Spleen (tissue), 11 donors: Measurements from ENCODE around the gene MARK2. TPM values are rescaled to one million over a fixed set of nuclear protein-coding genes. Genes with fewer than 3 reads are reported as not detected.

ENCODE experiments used
- DNase-seq: peaks from one replicate; pipeline ENCODE4 v3.0.0-alpha.2; 2020
- H3K27ac ChIP-seq, 8 donors: fragments of 200-600 bp; sonication (generic) in 7 of 8; 1 replicate in 4 of 8; 2 replicates in 4 of 8; pipeline versions ENCODE4 v1.5.0 to v1.8.0; 2016 to 2021; ENCODE audit warnings: inconsistent platforms in 4 of 8, mild to moderate bottlenecking in 4 of 8, moderate library complexity in 1 of 8
- H3K27me3 ChIP-seq, 7 donors: fragments of 200-600 bp; sonication (generic) in 6 of 7; replicated peaks in 1 of 7; 1 replicate in 4 of 7; 2 replicates in 3 of 7; pipeline versions ENCODE4 v1.5.0 to v1.8.0; 2016 to 2021; ENCODE audit warnings: inconsistent platforms in 3 of 7, mild to moderate bottlenecking in 1 of 7
- H3K36me3 ChIP-seq, 6 donors: fragments of 200-600 bp; sonication (generic) in 5 of 6; 1 replicate in 4 of 6; 2 replicates in 2 of 6; pipeline versions ENCODE4 v1.5.0 to v1.8.0; 2016 to 2021; ENCODE audit warnings: inconsistent platforms in 2 of 6
- H3K4me1 ChIP-seq, 6 donors: fragments of 200-600 bp; sonication (generic) in 5 of 6; 1 replicate in 3 of 6; 2 replicates in 3 of 6; pipeline versions ENCODE4 v1.5.0 to v1.8.0; 2016 to 2021; ENCODE audit warnings: inconsistent platforms in 3 of 6
- H3K4me3 ChIP-seq, 8 donors: fragments of 200-600 bp; sonication (generic) in 7 of 8; 1 replicate in 4 of 8; 2 replicates in 4 of 8; pipeline versions ENCODE4 v1.5.0 to v1.8.0; 2016 to 2021; ENCODE audit warnings: inconsistent platforms in 4 of 8, mild to moderate bottlenecking in 4 of 8, moderate library complexity in 2 of 8
- H3K9me3 ChIP-seq, 8 donors: fragments of 200-600 bp; sonication (generic) in 7 of 8; 1 replicate in 4 of 8; 2 replicates in 4 of 8; pipeline versions ENCODE4 v1.5.0 to v1.8.0; 2016 to 2021; ENCODE audit warnings: inconsistent platforms in 4 of 8
- POLR2A ChIP-seq, 3 donors: fragments of 450-650 bp; IDR thresholded peaks; one replicate each; pipeline ENCODE4 v1.5.1; 2017; ENCODE audit warnings: antibody characterized with exemption in 3 of 3, mild to moderate bottlenecking in 1 of 3
- POLR2AphosphoS5 ChIP-seq, 3 donors: sonication (generic); formaldehyde crosslinking; IDR thresholded peaks; one replicate each; pipeline ENCODE4 v1.5.1; 2017; ENCODE audit warnings: antibody characterized with exemption in 3 of 3
- WGBS, 5 donors: extraction: QIAGEN DNeasy Blood & Tissue Kit in 3 of 5; methylation state at CpG; one replicate each; pipeline versions ENCODE4 v1.1.5 to v1.1.7; 2013 to 2018; 5-methylcytosine and 5-hydroxymethylcytosine counted together
- intact Hi-C: fragments of 100-400 bp; cut with DNase I; formaldehyde crosslinking; loops from one replicate; pipeline ENCODE4 v1.15.0; 2023; ENCODE audit warnings: low total_unique reads
- polyA plus RNA-seq, 3 donors: library from polyadenylated mRNA; stranded (reverse); fragments of 200-250 nt; gene quantifications; one replicate each; pipeline ENCODE4 v1.2.1, GENCODE V29; 2013
- total RNA-seq, 7 donors: library from RNA; depleted of rRNA in 3 of 7; stranded (reverse); fragments of >200 nt in 3 of 7; fragmentation: NEBNext Ultra II Directional in 4 of 7; extraction: Animal tissue kit (Norgen Biotek cat#: 25700) in 4 of 7; gene quantifications; one replicate each; pipeline versions ENCODE4 v1.1.0 to v1.2.1, GENCODE V29; 2016 to 2021
- TF ChIP-seq, protein P1 (sequence below), 11 experiments: fragments of 200-600 bp in 7 of 11; fragments of 450-650 bp in 4 of 11; sonication (generic) in 4 of 11; IDR thresholded peaks in 8 of 11; conservative IDR thresholded peaks in 3 of 11; 1 replicate in 7 of 11; 2 replicates in 4 of 11; pipeline versions ENCODE4 v1.4.0 to v1.8.0; 2016 to 2021; ENCODE audit warnings: antibody characterized with exemption in 11 of 11, inconsistent platforms in 4 of 11, mild to moderate bottlenecking in 1 of 11
- donor health status: healthy with polysubstance abuse.
- donor health status: DM: no; HTN: no; CAD: no; lungs with moderate emphysema.
- donor health status: DM: no; HTN: no; CAD: no.
- donor health status: Bipolar disorder and iron deficiency.
- donor health status: healthy.
- donor health status: DM: no; HTN: no; CAD: no.
- donor health status: DM: yes; HTN: yes; CAD: no.

The MARK2 gene
- total and polyA plus RNA-seq, 10 donors: 6.9 to 67.3 (median 45.3) TPM

DNA sequence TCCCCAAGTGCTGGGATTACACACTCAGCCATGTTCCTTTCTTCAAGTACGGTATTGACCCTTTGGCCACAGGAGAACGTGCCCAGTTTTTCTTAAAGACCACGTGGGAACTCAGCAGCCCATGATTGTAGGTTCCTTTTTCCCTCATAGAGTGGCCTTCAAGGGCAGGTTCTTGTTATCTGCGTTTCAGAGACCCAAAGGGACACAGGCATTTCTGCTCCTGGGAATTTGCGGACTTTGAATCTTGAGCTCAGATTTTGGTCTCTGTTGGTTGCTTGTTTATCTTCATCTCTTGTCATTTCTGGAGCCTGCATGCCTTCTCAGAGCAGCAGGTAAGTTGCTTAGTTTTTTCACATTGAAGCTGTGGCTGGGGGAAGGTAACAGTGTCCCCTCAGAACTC, 12.0 kb downstream of the MARK2 start:
- TF ChIP-seq POLR2AphosphoS5 (IDR thresholded peaks at IDR 0.05) (no peak), POLR2A (IDR thresholded peaks at IDR 0.05) (no peak)
- TF ChIP-seq, protein P1, sequence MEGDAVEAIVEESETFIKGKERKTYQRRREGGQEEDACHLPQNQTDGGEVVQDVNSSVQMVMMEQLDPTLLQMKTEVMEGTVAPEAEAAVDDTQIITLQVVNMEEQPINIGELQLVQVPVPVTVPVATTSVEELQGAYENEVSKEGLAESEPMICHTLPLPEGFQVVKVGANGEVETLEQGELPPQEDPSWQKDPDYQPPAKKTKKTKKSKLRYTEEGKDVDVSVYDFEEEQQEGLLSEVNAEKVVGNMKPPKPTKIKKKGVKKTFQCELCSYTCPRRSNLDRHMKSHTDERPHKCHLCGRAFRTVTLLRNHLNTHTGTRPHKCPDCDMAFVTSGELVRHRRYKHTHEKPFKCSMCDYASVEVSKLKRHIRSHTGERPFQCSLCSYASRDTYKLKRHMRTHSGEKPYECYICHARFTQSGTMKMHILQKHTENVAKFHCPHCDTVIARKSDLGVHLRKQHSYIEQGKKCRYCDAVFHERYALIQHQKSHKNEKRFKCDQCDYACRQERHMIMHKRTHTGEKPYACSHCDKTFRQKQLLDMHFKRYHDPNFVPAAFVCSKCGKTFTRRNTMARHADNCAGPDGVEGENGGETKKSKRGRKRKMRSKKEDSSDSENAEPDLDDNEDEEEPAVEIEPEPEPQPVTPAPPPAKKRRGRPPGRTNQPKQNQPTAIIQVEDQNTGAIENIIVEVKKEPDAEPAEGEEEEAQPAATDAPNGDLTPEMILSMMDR (IDR thresholded peaks at IDR 0.05 in 8 of 11, conservative IDR thresholded peaks at IDR 0.05 in 3 of 11): no peak
- intact Hi-C loops: no loop called here
- Histone ChIP-seq H3K27ac (peak overlapping the region; percentile 23 to 73 (median 42)), H3K4me1 (peaks cover 34 to 100% (median 70%) of the 10 kb centered on the region in 6 donors), H3K4me3 (peak overlapping the region in 1 of 8 donors; percentile 2), H3K36me3 (peaks cover 0 to 83% (median 2%) of the 10 kb centered on the region in 6 donors), H3K9me3 (no peaks in the 10 kb centered on the region), H3K27me3 (no peaks in the 10 kb centered on the region)
- WGBS, 5 donors: 73 to 89% (median 79%) methylated on average over 5 of the region's 5 CpGs
- DNase-seq: peak; percentile 15

DNA sequence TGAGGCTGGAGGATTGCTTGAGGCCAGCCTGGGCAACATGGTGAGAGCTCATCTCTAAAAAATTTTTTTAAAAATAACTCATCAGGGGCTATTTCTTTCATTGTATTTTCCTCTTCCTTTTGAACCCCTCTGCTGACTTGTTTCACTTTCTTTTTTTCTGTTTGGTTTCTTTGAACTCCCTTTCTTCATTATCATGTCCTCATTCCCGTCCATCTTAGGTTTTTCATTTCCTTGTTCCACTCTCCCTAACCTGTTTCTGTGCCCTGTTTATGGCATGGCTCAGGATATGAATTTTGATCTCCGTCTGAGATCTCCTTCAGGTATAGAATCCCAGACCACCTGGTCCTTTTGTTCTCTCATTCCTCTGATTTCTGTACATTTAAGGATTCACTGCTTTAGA, 12.5 kb downstream of the MARK2 start:
- no peak for DNase-seq
- Histone ChIP-seq H3K36me3 (peaks cover 0 to 78% (median 2%) of the 10 kb centered on the region in 6 donors), H3K27me3 (no peaks in the 10 kb centered on the region), H3K27ac (peak overlapping the region; percentile 23 to 73 (median 42)), H3K9me3 (no peaks in the 10 kb centered on the region), H3K4me3 (peak overlapping the region in 1 of 8 donors; percentile 2), H3K4me1 (peaks cover 38 to 100% (median 71%) of the 10 kb centered on the region in 6 donors)
- intact Hi-C loops: no loop called here
- TF ChIP-seq POLR2AphosphoS5 (IDR thresholded peaks at IDR 0.05) (no peak), POLR2A (IDR thresholded peaks at IDR 0.05) (no peak)
- TF ChIP-seq, protein P1 (IDR thresholded peaks at IDR 0.05 in 8 of 11, conservative IDR thresholded peaks at IDR 0.05 in 3 of 11): no peak
- WGBS, 5 donors: 25 to 43% (median 38%) methylated on average over 2 of the region's 2 CpGs

DNA sequence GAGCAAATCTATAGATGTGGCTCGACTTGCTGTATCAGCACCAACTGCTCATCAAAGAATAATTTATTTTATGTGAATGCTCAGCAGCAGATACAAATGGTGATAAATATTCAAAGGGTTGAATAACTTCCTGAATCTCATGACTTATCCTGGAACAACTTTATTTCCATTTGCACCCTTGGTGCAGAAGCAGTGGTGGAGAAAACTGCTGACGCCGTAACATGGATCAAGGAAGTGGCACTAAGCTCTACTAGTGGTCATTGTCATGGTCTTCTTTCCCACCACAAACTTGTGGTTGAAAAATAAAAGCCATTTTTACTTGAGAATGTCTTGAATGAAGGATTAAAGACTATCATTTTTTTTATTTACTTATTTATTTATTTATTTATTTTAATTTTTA, 14.6 kb downstream of the MARK2 start:
- peak overlapping the region in 4 of 8 donors; percentile 8 to 73 (median 46) for H3K27ac ChIP-seq
- H3K27me3 ChIP-seq: no peaks in the 10 kb centered on the region
- DNase-seq: no peak
- H3K9me3 ChIP-seq: no peaks in the 10 kb centered on the region
- H3K36me3 ChIP-seq: peaks cover 0 to 63% (median 2%) of the 10 kb centered on the region in 6 donors
- TF ChIP-seq POLR2A (IDR thresholded peaks at IDR 0.05) (no peak), POLR2AphosphoS5 (IDR thresholded peaks at IDR 0.05) (no peak)
- TF ChIP-seq, protein P1 (IDR thresholded peaks at IDR 0.05 in 8 of 11, conservative IDR thresholded peaks at IDR 0.05 in 3 of 11): no peak
- WGBS, 5 donors: 68 to 81% (median 74%) methylated on average over 3 of the region's 3 CpGs
- H3K4me1 ChIP-seq: peaks cover 28 to 100% (median 74%) of the 10 kb centered on the region in 6 donors
- H3K4me3 ChIP-seq: no peak overlapping the region
- intact Hi-C loops: no loop called here

DNA sequence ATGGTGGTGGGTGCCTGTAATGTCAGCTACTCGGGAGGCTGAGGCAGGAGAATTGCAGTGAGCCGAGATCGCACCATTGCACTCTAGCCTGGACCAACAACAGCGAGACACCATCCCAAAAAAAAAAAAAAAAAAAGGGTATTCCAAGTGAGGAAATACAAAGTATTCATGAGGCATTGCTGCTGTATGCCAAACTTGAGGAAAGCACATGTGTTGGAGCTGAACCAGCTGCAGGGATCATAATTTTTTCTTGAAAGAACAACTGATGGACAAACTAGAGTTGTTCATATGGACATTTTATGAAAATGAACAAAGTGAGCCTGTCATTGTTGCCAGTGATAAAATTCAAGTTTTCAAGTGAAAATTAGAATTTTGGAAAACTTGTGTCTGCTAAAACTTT, 15.8 kb downstream of the MARK2 start:
- Histone ChIP-seq H3K36me3 (peaks cover 0 to 57% (median 2%) of the 10 kb centered on the region in 6 donors), H3K4me1 (peaks cover 26 to 100% (median 80%) of the 10 kb centered on the region in 6 donors), H3K9me3 (no peaks in the 10 kb centered on the region), H3K27me3 (no peaks in the 10 kb centered on the region), H3K4me3 (no peak overlapping the region), H3K27ac (peak overlapping the region in 1 of 8 donors; percentile 71)
- TF ChIP-seq, protein P1 (IDR thresholded peaks at IDR 0.05 in 8 of 11, conservative IDR thresholded peaks at IDR 0.05 in 3 of 11): no peak
- TF ChIP-seq POLR2A (IDR thresholded peaks at IDR 0.05) (no peak), POLR2AphosphoS5 (IDR thresholded peaks at IDR 0.05) (no peak)
- intact Hi-C loops: no loop called here
- WGBS, 5 donors: 93 to 100% (median 99%) methylated on average over 4 of the region's 4 CpGs
- no peak for DNase-seq
